ENCODE data around the gene PLCL2.

Gene PLCL2

GRCh38 chr3:17070161-17070959 lies 185.6 kb downstream of the PLCL2 start:
- H3K9ac ChIP-seq (ENCODE audit: low read length), result no peak overlapping the region
- H3K4me3 ChIP-seq (ENCODE audit: low read length), result no peak overlapping the region
- no peaks in the 10 kb centered on the region for H3K36me3 ChIP-seq (replicated peaks; ENCODE audit: insufficient read depth, low read length)
- TF ChIP-seq EZH2phosphoT487 (IDR thresholded peaks at IDR 0.05; ENCODE audit: low read length), result no peak
- no peak for TF ChIP-seq CTCF (IDR thresholded peaks at IDR 0.05; ENCODE audit: low read length)
- TF ChIP-seq EZH2 (optimal IDR thresholded peaks at IDR 0.05; ENCODE audit: low read depth, low read length), result no peak
- no peaks in the 10 kb centered on the region for H3K4me1 ChIP-seq (ENCODE audit: low read length)
- no peaks in the 10 kb centered on the region for H3K9me3 ChIP-seq (replicated peaks; ENCODE audit: insufficient read depth, low read length)
- no peaks in the 10 kb centered on the region for H3K27me3 ChIP-seq (replicated peaks; ENCODE audit: insufficient read depth, low read length)
- H3K9me2 ChIP-seq (replicated peaks; ENCODE audit: insufficient read depth, low read length), result no peaks in the 10 kb centered on the region
- H3K27ac ChIP-seq (ENCODE audit: low read length), result no peak overlapping the region
- DNase-seq, result no peak
- no peak overlapping the region for H2AFZ ChIP-seq (ENCODE audit: low read length)
- no peaks in the 10 kb centered on the region for H3F3A ChIP-seq (ENCODE audit: insufficient read depth, low read length)
- no peak overlapping the region for H3K4me2 ChIP-seq (ENCODE audit: low read depth, low read length)
- H4K20me1 ChIP-seq (ENCODE audit: insufficient read depth, low read length), result no peaks in the 10 kb centered on the region; the same call in 1 of the 2 replicates
- no peaks in the 10 kb centered on the region for H3K79me2 ChIP-seq (ENCODE audit: low read length)

GRCh38 chr3:17074559-17074958 lies 189.8 kb downstream of the PLCL2 start:
- no peaks in the 10 kb centered on the region for H3K4me1 ChIP-seq (ENCODE audit: low read length)
- H3K36me3 ChIP-seq (replicated peaks; ENCODE audit: insufficient read depth, low read length), result no peaks in the 10 kb centered on the region
- H3K4me2 ChIP-seq (ENCODE audit: low read depth, low read length), result no peak overlapping the region
- H4K20me1 ChIP-seq (ENCODE audit: insufficient read depth, low read length), result no peaks in the 10 kb centered on the region; the same call in 1 of the 2 replicates
- H2AFZ ChIP-seq (ENCODE audit: low read length), result no peak overlapping the region
- DNase-seq, result no peak
- TF ChIP-seq EZH2phosphoT487 (IDR thresholded peaks at IDR 0.05; ENCODE audit: low read length) (no peak), EZH2 (optimal IDR thresholded peaks at IDR 0.05; ENCODE audit: low read depth, low read length) (no peak), CTCF (IDR thresholded peaks at IDR 0.05; ENCODE audit: low read length) (no peak)
- H3K9me3 ChIP-seq (replicated peaks; ENCODE audit: insufficient read depth, low read length), result no peaks in the 10 kb centered on the region
- H3K9me2 ChIP-seq (replicated peaks; ENCODE audit: insufficient read depth, low read length), result no peaks in the 10 kb centered on the region
- no peak overlapping the region for H3K4me3 ChIP-seq (ENCODE audit: low read length)
- H3K27ac ChIP-seq (ENCODE audit: low read length), result no peak overlapping the region
- no peaks in the 10 kb centered on the region for H3K27me3 ChIP-seq (replicated peaks; ENCODE audit: insufficient read depth, low read length)
- H3K79me2 ChIP-seq (ENCODE audit: low read length), result no peaks in the 10 kb centered on the region
- no peaks in the 10 kb centered on the region for H3F3A ChIP-seq (ENCODE audit: insufficient read depth, low read length)
- no peak overlapping the region for H3K9ac ChIP-seq (ENCODE audit: low read length)

GRCh38 chr3:17075358-17075757 lies 190.6 kb downstream of the PLCL2 start:
- no peaks in the 10 kb centered on the region for H3K36me3 ChIP-seq (replicated peaks; ENCODE audit: insufficient read depth, low read length)
- no peak for TF ChIP-seq EZH2 (optimal IDR thresholded peaks at IDR 0.05; ENCODE audit: low read depth, low read length)
- TF ChIP-seq EZH2phosphoT487 (IDR thresholded peaks at IDR 0.05; ENCODE audit: low read length), result no peak
- TF ChIP-seq CTCF (IDR thresholded peaks at IDR 0.05; ENCODE audit: low read length), result no peak
- no peak overlapping the region for H3K4me3 ChIP-seq (ENCODE audit: low read length)
- no peak for DNase-seq
- no peaks in the 10 kb centered on the region for H3F3A ChIP-seq (ENCODE audit: insufficient read depth, low read length)
- no peaks in the 10 kb centered on the region for H3K4me1 ChIP-seq (ENCODE audit: low read length)
- H3K9me3 ChIP-seq (replicated peaks; ENCODE audit: insufficient read depth, low read length), result no peaks in the 10 kb centered on the region
- no peaks in the 10 kb centered on the region for H3K79me2 ChIP-seq (ENCODE audit: low read length)
- no peaks in the 10 kb centered on the region; the same call in 1 of the 2 replicates for H4K20me1 ChIP-seq (ENCODE audit: insufficient read depth, low read length)
- H3K9me2 ChIP-seq (replicated peaks; ENCODE audit: insufficient read depth, low read length), result no peaks in the 10 kb centered on the region
- no peaks in the 10 kb centered on the region for H3K27me3 ChIP-seq (replicated peaks; ENCODE audit: insufficient read depth, low read length)
- H3K27ac ChIP-seq (ENCODE audit: low read length), result no peak overlapping the region
- H3K9ac ChIP-seq (ENCODE audit: low read length), result no peak overlapping the region
- H2AFZ ChIP-seq (ENCODE audit: low read length), result no peak overlapping the region
- H3K4me2 ChIP-seq (ENCODE audit: low read depth, low read length), result no peak overlapping the region
